DMS53 (cell line): ENCODE data around the gene LGALS3BP.

ENCODE experiments used
- DNase-seq: peaks from one replicate; lab custom pipeline; 2025; lab: John Stamatoyannopoulos, UW

LGALS3BP gene

DNA sequence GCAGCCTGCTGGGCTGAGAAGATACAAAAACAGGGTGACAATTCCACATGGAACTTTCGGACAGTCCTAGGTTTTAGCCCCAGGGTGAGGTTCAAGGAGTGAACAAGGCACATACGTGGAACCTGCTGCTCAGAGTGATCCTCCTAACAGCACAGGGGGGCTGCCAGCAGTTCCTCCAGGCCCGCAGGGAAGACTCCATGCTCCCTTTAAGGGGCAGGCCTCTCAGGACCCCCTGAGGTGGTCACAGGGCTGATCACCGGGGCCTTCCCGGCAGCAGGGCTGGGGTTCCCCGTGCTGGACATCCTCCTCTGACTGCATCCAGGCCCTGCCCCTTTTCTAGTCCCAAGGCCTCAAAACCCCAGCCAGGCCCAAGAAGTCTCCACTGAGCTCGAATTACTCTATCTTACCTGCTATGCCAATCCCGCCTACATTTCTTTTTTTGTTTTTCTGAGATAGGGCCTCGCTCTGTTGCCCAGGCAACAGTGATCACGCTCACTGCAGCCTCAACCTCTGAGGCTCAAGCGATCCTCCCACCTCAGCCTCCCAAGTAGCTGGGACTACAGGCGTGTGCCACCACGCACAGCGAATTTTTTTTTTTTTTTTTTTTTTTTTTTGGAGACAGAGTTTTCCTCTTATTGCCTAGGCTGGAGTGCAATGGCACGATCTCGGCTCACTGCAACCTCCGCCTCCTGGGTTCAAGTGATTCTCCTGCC, 19.5 kb upstream of the LGALS3BP start:
- no peak for DNase-seq

DNA sequence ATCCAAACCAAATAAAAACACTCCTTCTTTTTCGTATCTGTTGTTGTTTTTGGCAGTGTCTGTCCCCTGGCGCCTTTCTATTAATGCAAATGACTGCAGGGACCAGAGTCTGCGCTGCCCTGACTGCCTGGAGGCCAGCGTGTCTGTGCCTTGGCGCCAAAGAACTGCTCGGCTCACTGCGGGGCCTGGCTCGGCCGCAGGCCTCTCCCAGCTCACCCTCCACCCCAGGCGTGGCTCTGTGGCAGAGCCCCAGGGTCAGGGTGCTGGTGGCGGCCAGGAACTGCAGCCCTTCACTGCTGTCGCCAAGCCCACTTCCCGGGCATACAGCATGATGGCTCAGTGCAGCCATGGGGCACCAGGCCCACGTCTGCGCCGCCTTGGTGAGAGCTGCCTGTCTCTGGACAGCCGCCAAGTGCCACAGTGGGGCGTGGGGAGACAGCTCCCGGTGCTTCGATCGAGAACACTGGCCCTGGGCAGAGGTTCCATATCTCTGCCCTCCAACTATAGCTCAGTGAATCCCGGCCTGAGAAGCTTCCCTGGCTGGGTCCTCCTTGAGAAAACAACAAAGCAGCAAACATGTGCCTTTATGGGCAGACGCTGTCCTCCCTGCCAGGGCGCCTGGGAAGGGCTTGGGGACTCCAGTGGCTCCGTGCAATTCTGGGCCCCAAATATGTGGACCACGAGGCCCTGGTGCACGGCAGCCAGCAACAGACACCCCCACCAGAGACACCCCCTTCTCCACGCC, 18.8 kb upstream of the LGALS3BP start:
- DNase-seq, result no peak

DNA sequence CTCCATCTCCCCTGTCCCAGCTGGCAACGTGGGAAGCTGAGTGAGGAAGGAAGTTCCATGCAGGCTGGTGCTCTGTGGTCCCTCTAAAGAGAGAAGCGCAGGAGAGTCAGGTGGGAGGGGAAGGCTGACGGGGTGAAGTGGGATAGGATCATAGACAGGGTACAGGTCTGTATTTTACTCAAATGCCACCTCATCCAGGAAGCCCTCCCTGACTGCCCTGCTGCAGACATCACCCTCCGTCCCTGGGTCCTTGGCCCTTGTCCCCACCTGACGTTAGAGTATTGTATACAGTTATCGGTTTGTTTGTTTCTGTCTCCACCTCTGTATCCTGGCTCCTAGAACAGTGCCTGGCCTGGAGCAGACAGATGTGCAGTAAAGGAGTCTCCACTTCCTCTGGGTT, 18.2 kb upstream of the LGALS3BP start:
- no peak for DNase-seq

DNA sequence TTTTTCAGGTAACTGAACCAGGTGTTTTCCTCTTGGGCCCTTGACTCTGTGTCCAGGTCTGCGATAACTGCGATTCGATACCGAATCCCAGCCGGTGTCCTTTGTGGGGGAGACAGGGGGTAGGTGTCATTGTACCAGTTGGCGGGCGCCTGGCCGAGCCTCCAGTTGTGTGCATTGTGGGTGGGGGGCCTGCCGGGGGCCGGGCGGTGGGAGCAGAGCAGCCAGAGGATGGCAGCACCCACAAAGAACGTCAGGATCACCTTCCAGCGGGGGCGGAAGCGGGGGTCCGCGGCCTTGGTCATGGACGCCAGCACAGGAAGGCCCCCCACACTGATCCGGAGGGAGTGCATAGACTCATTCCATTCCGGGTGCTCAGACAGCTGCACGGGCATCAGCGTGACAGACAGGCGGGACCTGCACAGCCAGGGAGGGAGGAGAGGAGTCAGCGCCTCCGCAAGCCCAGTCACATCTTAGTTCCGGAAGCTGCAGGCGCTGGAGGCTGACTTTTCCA, 17.6 kb upstream of the LGALS3BP start:
- DNase-seq, result no peak

DNA sequence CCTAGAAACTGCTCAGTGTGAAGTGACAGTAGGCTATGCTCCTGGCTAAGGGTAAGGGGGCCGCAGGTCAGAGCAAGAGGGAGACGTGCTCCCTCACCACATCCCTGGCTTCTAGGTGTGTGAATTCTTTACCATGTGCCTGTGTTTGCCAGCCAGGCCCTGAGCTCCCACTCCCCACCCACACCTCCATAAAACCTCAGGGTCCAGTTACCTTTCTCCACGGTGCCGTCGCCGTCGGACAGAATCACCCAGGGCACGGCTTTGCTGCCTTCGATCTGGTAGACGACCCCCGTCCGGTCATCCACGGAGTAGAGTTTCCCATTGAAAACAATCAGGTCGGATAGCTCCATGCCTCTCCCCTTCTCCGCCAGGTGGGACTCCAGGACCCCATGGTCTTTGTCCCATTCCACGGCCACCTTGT, 17.1 kb upstream of the LGALS3BP start:
- DNase-seq, result no peak

DNA sequence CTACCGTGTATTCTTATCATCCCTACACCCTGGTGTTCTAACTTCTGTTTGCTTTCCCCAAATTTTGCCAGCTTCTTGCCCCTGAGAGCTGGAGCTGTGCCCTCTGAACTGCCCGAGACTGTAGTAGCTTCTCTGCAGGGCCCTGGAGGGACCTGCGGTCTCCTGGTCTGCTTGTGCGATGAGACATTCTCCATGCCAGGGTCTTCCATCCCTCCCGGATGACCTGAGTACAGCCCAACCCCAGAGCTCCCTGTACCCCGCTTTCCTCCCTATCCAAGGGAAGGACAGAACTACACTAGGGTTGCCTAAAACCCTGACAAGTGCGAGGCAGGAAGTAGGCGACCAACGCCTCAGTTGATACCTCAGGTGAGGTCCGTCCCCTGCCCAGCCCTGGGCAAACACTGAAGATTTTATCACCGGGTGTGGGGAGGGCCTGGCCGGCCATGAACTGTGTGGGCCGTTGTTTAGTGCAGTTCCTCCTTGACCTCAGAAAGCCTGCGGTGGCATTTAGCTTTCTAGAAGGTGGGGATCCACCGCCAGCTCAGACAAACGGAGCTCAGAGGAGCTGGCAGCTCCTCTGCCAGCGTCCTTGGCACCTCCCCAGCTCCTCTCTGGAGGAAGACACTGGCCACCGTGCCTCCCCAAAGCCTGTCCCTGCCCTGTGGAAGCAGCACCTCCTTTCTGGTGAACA, 16.2 kb upstream of the LGALS3BP start:
- no peak for DNase-seq

DNA sequence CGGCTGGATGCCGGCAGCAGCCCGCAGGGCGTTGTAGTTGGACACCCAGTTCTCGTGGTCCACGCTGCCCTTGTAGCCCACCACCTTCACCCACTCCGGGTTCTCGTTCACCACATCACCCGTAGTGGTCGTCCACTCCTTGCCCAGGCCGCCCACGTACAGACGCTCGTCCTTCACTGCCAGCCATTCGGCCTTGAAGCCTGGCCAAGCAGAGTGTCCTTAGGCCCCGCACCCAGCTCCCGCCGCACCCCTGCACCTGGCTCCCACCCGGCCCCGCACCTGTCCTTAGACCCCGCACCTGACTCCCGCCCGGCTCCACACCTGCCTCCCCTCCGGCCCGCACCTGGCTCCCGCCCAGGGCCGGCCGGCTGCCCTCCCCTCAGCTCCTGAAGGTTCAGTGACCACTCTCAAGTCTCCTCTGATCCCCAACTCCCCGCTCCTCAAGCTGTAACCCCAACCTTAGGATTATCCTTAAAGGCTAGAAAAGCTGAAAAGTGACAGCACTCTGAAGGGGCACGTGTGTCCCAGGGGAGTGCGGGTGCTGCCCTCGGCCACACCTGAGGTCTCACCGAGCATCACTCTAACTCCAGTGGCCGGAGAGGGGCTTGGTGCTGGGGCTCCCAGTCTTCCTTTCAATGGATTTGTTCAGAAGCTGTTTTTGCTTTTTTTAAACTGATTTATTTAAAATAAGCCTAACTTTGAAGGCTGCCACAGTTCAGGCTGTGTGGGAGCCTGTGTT, 15.5 kb upstream of the LGALS3BP start:
- DNase-seq, result no peak

DNA sequence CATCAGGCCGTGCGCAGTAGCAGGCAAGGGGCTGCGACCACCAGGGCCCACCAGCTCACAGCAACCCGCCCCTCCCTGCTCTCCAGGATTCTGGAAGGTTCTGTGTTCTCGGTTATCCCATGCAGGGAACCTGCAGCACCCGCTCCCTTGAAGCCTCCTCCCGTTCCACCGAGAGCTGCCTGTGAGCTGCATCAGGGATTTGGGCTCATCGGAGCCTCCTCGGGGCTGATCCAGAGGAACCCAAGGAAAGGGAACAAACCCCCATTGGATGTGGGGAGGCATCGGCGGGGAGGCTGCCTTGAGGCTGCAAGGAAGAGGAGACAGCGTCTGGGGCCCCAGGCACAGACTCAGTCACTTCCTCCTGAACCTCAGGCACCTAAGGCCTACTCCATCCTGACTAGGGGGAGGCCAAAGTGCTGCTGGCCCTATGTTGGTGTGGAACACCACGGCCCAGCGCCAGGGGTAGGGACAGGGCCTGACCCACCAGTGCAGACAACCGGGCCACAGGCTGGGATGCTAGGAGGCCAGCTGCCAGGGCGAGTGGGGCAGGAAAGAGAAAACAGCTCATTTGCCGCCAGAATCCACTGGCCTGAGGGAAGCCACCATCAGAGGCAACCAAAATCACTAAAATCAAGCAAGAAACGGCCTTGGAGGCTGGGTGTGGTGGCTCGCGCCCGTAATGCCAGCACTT, 14.4 kb upstream of the LGALS3BP start:
- no peak for DNase-seq

DNA sequence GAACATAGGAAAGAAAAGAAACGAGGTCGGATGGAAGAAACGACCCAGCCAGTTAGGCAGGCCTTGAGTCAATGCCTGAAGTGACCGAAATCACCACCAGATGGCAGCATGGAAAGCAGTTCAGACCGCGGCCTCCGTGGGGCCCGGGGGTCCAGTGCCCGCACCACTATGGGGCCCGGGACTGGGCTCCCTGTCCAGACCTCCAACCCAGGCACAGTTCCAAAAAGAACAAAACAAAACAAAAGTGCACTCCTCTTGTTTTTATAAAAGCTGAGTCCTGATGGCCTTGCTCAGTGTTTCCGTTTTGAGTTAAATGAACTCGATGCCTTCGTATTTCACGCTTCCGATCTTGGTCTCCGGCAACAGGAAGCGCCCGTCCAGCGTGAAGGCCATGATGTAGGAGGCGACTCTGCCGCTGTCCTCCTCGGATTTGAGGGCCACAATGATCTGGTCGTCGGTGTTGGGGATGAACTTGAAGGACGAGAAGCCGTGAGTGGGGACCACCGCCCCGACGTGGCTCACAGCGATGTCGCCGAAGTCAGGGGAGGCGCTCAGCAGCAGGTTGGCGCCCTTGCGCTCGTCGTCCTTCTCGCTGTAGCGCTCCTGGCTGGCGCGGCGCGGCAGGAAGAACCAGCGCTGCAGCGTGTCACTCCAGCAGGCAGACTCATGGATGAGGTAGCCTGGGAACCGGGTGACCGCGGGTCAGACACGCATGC, 13.7 kb upstream of the LGALS3BP start:
- DNase-seq, result peak; percentile 67

DNA sequence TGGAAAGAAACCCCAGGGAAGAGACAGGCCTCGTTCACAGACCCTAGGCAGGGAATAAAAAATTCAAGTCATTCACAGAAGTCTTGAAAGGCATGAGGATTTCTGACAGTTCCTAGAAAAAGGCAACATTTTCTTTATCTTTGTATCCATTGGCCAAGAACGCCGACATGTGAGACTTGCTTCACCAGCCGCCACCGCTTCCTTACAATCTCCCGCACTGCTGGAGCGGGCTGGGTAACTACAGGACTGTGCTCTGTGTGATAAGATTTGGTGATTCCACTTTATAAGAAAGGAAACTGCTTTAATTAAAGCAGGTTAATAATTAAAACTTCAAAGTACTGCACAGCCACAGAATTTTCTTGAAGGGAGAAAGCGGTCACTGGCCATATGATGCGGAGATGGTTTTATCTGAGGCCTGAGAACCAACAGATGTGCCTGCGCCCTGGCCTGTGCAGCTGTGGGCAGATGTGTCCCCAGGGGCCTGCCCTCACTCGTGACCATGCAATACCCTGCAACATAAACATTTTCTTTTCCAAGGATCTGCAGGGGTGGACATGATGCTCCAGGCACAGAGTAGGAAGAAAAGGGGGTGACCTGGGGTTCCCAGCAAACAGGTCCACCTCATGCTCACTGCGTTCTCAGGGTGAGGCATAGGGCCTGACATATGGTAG, 13.0 kb upstream of the LGALS3BP start:
- DNase-seq, result no peak

DNA sequence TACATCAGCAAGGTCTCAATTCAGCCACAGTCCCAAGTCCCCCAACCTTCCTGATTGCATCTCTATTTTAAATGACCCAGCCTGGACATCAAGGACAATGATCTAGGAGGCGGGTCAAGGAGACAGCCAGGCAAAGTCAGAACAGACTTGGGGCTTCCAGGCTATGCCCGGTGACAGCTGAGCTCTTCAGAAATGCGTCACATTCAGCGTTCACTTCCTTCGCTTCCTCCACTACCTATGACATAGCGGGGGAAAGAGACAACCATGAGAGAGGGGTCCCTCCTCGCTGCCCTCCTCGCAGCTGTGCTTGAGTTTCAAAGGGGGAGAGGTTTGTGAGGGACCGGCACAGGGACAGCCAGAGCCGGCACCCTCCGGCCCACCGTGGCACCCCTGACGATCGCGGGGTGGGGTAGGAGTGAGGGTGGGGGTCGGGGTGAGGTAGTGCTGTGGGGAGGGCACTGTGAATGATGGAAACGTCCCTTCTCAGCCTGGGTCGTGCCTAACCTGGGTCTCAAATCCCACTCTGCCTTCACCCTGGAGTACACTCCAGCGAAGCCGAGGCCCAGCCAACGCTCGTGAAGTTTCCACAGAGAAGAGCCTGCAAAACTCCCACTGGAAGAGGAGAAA, 12.3 kb upstream of the LGALS3BP start:
- no peak for DNase-seq

DNA sequence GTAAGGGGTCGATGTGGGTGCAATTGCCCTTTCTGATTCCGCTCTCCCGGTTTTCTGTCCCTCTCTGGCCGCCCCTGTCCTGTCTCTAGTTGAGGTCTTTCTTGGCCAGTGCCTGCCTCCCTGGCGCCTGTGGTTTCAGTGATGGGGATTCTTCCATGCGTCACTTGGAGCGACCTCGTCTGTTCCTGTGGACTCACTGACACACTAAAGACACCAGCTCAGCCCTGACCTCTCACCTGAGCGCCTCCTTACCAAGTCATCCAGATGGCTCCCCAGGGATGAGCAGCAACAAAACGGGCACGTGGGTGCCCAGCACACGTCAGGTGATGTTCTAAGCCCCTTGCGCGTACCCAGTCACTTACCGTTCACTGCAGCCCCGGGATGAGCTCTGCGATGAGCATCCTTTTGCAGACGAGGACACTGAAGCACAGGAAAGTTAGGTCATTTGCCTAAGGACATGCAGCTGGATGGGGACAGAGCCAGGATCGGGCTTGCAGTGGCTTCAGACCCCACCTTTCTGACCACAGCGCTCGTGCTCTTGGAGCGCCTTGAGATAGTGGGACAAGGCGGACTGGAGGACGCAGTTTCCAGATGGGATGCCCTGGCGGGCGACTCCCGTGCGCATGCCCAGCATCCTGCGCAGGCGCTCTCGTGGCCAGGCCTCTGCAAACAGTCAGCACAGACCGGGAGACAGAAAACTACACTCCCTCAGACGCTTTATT, 11.5 kb upstream of the LGALS3BP start:
- no peak for DNase-seq

DNA sequence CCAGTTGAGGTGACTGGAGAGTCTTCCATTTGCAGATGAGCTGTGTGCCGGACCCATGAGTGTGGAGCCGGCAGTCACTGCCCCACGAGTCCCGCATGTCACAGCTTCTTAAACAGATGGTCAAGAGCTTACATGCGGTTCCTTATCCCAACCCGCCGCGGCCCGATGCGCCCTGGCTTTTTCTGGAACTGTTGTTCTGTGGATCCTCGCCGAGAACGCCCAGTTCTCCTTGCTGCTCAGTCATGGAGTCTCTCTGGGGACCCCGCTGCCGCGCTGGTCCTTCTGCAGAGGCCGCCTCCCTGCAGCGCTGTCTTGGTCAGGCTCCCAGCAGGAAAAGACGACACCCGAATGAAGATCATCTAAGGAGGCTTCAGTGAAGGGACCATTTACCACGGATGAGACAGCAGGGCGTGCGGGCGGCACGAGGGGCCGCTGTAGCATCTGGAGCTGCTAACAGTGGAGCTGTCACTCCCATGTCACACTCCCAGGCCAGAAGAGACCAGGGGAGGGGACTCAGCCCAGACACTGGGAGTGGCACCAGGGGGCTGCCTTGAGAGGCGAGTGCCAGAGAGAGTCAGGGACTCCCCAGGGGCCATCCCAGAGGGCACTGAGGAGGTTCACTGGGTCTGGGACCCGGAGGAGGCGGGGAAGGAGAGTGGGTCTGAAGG, 10.8 kb upstream of the LGALS3BP start:
- no peak for DNase-seq

DNA sequence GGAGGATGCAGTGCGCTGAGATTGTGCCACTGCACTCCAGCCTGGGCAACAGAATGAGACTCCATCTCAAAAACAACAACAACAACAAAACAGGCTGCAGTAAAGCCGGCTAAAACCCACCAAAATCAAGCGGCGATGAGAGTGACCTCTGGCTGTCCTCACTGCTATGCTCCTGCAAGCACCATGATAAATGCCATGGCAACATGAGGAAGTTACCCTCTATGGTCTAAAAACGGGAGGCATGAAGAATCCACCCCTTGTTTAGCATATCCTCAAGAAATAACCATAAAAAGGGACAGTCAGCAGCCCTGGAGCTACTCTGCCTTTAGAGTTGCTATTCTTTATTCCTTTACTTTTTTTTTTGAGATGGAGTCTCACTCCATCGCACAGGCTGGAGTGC, 8.4 kb upstream of the LGALS3BP start:
- no peak for DNase-seq

DNA sequence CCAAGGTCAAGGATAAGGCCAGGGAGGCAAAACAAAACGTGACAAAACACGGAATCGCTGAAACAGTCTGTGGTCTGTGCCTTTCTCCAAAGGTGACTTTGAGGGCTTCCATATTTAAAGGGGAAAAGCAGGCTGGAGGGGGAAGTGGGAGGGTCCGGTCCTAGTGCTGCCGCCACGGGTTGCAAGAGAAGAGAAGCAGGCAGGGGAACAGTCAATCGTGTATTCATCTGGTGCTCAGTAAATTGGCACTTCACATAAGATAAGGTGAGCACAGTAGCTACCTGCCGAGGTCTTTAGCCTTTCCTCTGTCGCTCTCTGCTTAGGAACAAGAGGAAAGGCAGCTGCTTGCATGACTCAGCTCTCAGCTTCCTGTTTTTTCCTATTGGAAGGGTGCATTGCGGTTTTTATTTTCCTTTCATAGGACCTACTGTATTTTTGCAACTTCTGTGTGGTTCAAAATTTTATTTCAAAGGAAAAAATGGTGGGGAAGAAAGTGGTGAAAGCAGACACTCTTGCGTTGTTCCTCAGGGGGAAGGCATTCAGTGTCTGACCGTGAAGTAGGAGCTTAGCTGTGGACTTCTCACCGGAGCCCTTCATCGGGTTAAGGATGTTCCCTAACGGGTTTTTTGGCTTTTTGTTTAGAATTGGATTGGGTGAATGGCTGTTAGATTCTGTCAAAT, 7.1 kb upstream of the LGALS3BP start:
- peak; percentile 92 for DNase-seq

DNA sequence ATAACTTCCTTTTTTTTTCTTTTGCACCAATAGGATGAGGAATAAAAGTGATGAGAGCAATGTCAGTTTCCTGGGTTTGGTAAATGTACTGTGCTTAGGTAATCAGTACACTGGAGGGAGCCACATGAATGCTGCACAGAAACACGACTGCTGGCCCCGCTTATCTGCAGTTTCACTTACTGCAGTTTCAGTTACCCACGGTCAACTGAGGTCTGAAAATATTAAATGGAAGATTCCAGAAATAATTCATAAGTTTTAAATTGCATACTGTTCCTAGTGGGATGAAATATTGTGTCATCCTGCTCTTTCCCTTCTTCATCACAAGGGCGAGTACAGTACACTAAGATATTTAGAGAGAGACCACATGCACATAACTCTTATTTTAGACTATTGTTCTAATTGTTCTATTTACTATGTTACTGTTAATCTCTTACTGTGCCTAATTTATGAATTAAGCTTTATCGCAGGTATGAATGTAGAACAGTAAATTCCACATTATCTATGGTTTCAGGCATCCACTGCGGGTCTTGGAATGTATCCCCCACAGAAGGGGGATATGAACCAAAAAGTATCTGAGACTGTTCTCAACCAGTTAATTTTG, 6.4 kb upstream of the LGALS3BP start:
- DNase-seq, result peak; percentile 43

DNA sequence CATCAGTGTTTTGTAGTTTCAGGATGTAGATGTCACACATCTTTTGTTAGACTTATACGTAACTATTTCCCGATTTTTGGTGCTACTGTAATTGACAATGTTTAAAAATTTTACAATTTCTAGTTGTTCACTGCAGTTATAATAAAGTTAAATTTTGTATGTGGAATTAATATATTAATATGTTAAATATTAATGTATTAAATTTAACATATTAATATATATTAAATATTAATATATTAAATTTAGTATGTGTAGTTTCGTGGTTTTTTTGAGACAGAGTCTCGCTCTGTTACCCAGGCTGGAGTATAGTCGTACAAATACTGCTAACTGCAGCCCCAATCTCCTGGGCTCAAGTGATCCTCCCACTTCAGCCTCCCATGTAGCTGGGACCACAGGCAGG, 5.7 kb upstream of the LGALS3BP start:
- DNase-seq, result no peak
